Naive thymus-derived CD8-positive, alpha-beta T cell (primary cell): ENCODE data around the gene GJD3. TPM values are rescaled to one million over a fixed set of nuclear protein-coding genes. Genes with fewer than 3 reads are reported as not detected.

Experiments
- ATAC-seq, 2 donors: fragments of 150-1000 bp; cut with Tn5 transposase in 1 of 2; sonication (Bioruptor Pico), chemical (Tn5 transposase) in 1 of 2; 1 replicate in 1 of 2; 2 replicates in 1 of 2; pipeline ENCODE4 v1.10.0; 2021; ENCODE audit warnings: mild to moderate bottlenecking in 2 of 2, moderate library complexity in 2 of 2
- POLR2A ChIA-PET: fragments of 350-600 bp; sonication (Branson Sonifier 250); formaldehyde crosslinking; loops from one replicate; lab custom pipeline; 2021; ENCODE audit warnings: antibody characterized with exemption; lab: Charles Lee
- DNase-seq, 10 donors: peaks; one replicate each; pipeline versions ENCODE4 v3.0.0 to v3.0.0-alpha.2; 2020 to 2022
- H3K27ac Mint-ChIP-seq, 10 donors: one replicate each; pipeline ENCODE4 v1.8.0; 2020 to 2022; ENCODE audit warnings: mild to moderate bottlenecking in 10 of 10, mixed read lengths in 10 of 10, moderate library complexity in 4 of 10, inconsistent platforms in 1 of 10
- H3K27me3 Mint-ChIP-seq, 5 donors: one replicate each; pipeline ENCODE4 v1.8.0; 2021 to 2022; ENCODE audit warnings: mixed read lengths in 5 of 5
- H3K36me3 Mint-ChIP-seq, 3 donors: one replicate each; pipeline ENCODE4 v1.8.0; 2020 to 2022; ENCODE audit warnings: mixed read lengths in 3 of 3, mild to moderate bottlenecking in 2 of 3, inconsistent platforms in 1 of 3
- H3K4me1 Mint-ChIP-seq, 4 donors: one replicate each; pipeline ENCODE4 v1.8.0; 2021 to 2022; ENCODE audit warnings: mixed read lengths in 4 of 4
- H3K4me3 Mint-ChIP-seq, 10 donors: one replicate each; pipeline ENCODE4 v1.8.0; 2020 to 2022; ENCODE audit warnings: mild to moderate bottlenecking in 10 of 10, mixed read lengths in 10 of 10, moderate library complexity in 6 of 10, inconsistent platforms in 1 of 10
- H3K9me3 Mint-ChIP-seq, 9 donors: one replicate each; pipeline ENCODE4 v1.8.0; 2020 to 2022; ENCODE audit warnings: mixed read lengths in 9 of 9, mild to moderate bottlenecking in 3 of 9, inconsistent platforms in 1 of 9, moderate library complexity in 1 of 9
- polyA plus RNA-seq, 3 donors: library from polyadenylated mRNA; unstranded; fragments of 300-500 nt; fragmentation: Illumina TruSeq; gene quantifications; one replicate each; pipeline ENCODE4 v1.2.3, GENCODE V29; 2021
- total RNA-seq, 8 experiments: library from RNA in 2 of 8; stranded (reverse) in 2 of 8; gene quantifications; one replicate each; pipeline ENCODE4 v1.2.3 and lab custom pipeline; 2021 to 2026

GJD3 gene
- total and polyA plus RNA-seq, 5 experiments from 2014 or later: not detected

- ATAC-seq (no peak), DNase-seq (no peak)
- peak overlapping the region; percentile 64 to 88 (median 83) for H3K4me3 Mint-ChIP-seq
- POLR2A ChIA-PET: interaction anchor here (0.9 to 12.6 kb wide), 5 partner anchors 15 to 60 kb away, joined by 3 to 283 read pairs (median 6); partner anchors contain the start of gene RARA
- H3K27ac Mint-ChIP-seq: peak overlapping the region; percentile 72 to 96 (median 88)
- no peaks in the 10 kb centered on the region for H3K27me3 Mint-ChIP-seq
- peaks cover 48 to 90% (median 83%) of the 10 kb centered on the region in 4 donors for H3K4me1 Mint-ChIP-seq
- peaks cover 0 to 6% (median 0%) of the 10 kb centered on the region in 3 donors for H3K36me3 Mint-ChIP-seq
- no peaks in the 10 kb centered on the region for H3K9me3 Mint-ChIP-seq
Measured at GRCh38 chr17:40342504-40343218, 21.9 kb downstream of the GJD3 start.

- POLR2A ChIA-PET: interaction anchor here (0.9 to 12.6 kb wide), 5 partner anchors 14 to 261 kb away, joined by 3 to 283 read pairs (median 10); partner anchors contain the start of gene RARA
- peak overlapping the region; percentile 58 to 88 (median 84) for H3K4me3 Mint-ChIP-seq
- H3K4me1 Mint-ChIP-seq: peaks cover 51 to 90% (median 83%) of the 10 kb centered on the region in 4 donors
- H3K27ac Mint-ChIP-seq: peak overlapping the region in 9 of 10 donors; percentile 82 to 98 (median 96)
- no peaks in the 10 kb centered on the region for H3K27me3 Mint-ChIP-seq
- peaks cover 0 to 6% (median 0%) of the 10 kb centered on the region in 3 donors for H3K36me3 Mint-ChIP-seq
- DNase-seq: peak in 1 of 10 donors; percentile 16
- ATAC-seq: peak; percentile 0 to 6
- no peaks in the 10 kb centered on the region for H3K9me3 Mint-ChIP-seq
Measured at GRCh38 chr17:40341808-40342503, 22.6 kb downstream of the GJD3 start.

GRCh38 chr17:40340880-40341807, 23.4 kb downstream of the GJD3 start:
- POLR2A ChIA-PET: interaction anchor here (0.7 to 12.6 kb wide), 9 partner anchors 13 to 262 kb away, joined by 3 to 283 read pairs (median 3); no protein-coding TSS in a partner anchor
- Mint-ChIP-seq H3K4me3 (peak overlapping the region; percentile 71 to 89 (median 84)), H3K27ac (peak overlapping the region; percentile 80 to 98 (median 96)), H3K27me3 (no peaks in the 10 kb centered on the region), H3K4me1 (peaks cover 49 to 87% (median 81%) of the 10 kb centered on the region in 4 donors), H3K36me3 (peaks cover 0 to 6% (median 0%) of the 10 kb centered on the region in 3 donors), H3K9me3 (no peaks in the 10 kb centered on the region)
- ATAC-seq: peak; percentile 63 to 81
- DNase-seq: peak; percentile 78 to 95 (median 87)

- H3K9me3 Mint-ChIP-seq: no peaks in the 10 kb centered on the region
- DNase-seq: no peak
- peaks cover 45 to 79% (median 74%) of the 10 kb centered on the region in 4 donors for H3K4me1 Mint-ChIP-seq
- peak overlapping the region; percentile 72 to 98 (median 96) for H3K27ac Mint-ChIP-seq
- H3K36me3 Mint-ChIP-seq: peaks cover 0 to 6% (median 0%) of the 10 kb centered on the region in 3 donors
- no peak for ATAC-seq
- no peaks in the 10 kb centered on the region for H3K27me3 Mint-ChIP-seq
- H3K4me3 Mint-ChIP-seq: peak overlapping the region in 8 of 10 donors; percentile 13 to 89 (median 82)
- POLR2A ChIA-PET: interaction anchor here (0.9 to 12.6 kb wide), 4 partner anchors 11 to 22 kb away, joined by 3 to 283 read pairs (median 6); no protein-coding TSS in a partner anchor
Measured at GRCh38 chr17:40340327-40340726, 24.2 kb downstream of the GJD3 start.

- ATAC-seq (no peak), DNase-seq (no peak)
- Mint-ChIP-seq H3K36me3 (peaks cover 0 to 13% (median 0%) of the 10 kb centered on the region in 3 donors), H3K4me3 (peak overlapping the region in 7 of 10 donors; percentile 23 to 51 (median 36)), H3K9me3 (no peaks in the 10 kb centered on the region), H3K4me1 (peaks cover 43 to 79% (median 76%) of the 10 kb centered on the region in 4 donors), H3K27me3 (no peaks in the 10 kb centered on the region), H3K27ac (peak overlapping the region; percentile 77 to 98 (median 96))
- POLR2A ChIA-PET: interaction anchor here (0.6 to 12.6 kb wide), 8 partner anchors 11 to 595 kb away, joined by 3 to 283 read pairs (median 5); no protein-coding TSS in a partner anchor
Measured at GRCh38 chr17:40338941-40339649, 25.4 kb downstream of the GJD3 start.

GRCh38 chr17:40338058-40338457, 26.5 kb downstream of the GJD3 start:
- DNase-seq: no peak
- peak overlapping the region in 6 of 10 donors; percentile 10 to 56 (median 22) for H3K4me3 Mint-ChIP-seq
- H3K27ac Mint-ChIP-seq: peak overlapping the region; percentile 63 to 96 (median 83)
- H3K36me3 Mint-ChIP-seq: peaks cover 0 to 21% (median 1%) of the 10 kb centered on the region in 3 donors
- H3K9me3 Mint-ChIP-seq: no peaks in the 10 kb centered on the region
- peaks cover 39 to 78% (median 75%) of the 10 kb centered on the region in 4 donors for H3K4me1 Mint-ChIP-seq
- POLR2A ChIA-PET: interaction anchor here (1.5 to 12.6 kb wide), 3 partner anchors 10 to 27 kb away, joined by 4 to 283 read pairs (median 7); no protein-coding TSS in a partner anchor
- ATAC-seq: no peak
- H3K27me3 Mint-ChIP-seq: no peaks in the 10 kb centered on the region

GRCh38 chr17:40337351-40337750, 27.2 kb downstream of the GJD3 start:
- peak overlapping the region in 4 of 10 donors; percentile 18 to 80 (median 36) for H3K4me3 Mint-ChIP-seq
- POLR2A ChIA-PET: interaction anchor here (0.6 to 23.1 kb wide), 4 partner anchors 9 to 104 kb away, joined by 3 to 458 read pairs (median 4); partner anchors contain the start of gene RARA
- peaks cover 0 to 26% (median 1%) of the 10 kb centered on the region in 3 donors for H3K36me3 Mint-ChIP-seq
- peaks cover 38 to 79% (median 75%) of the 10 kb centered on the region in 4 donors for H3K4me1 Mint-ChIP-seq
- no peak for DNase-seq
- no peaks in the 10 kb centered on the region for H3K9me3 Mint-ChIP-seq
- ATAC-seq: no peak
- H3K27ac Mint-ChIP-seq: peak overlapping the region; percentile 63 to 96 (median 82)
- H3K27me3 Mint-ChIP-seq: no peaks in the 10 kb centered on the region

- Mint-ChIP-seq H3K4me3 (no peak overlapping the region), H3K27me3 (no peaks in the 10 kb centered on the region), H3K27ac (peak overlapping the region in 3 of 10 donors; percentile 12 to 79 (median 67)), H3K4me1 (peaks cover 41 to 86% (median 81%) of the 10 kb centered on the region in 4 donors), H3K9me3 (no peaks in the 10 kb centered on the region), H3K36me3 (peaks cover 0 to 35% (median 1%) of the 10 kb centered on the region in 3 donors)
- DNase-seq: no peak
- POLR2A ChIA-PET: interaction anchor here (14.8 to 23.1 kb wide), 2 partner anchors 8 to 23 kb away, joined by 283 to 458 read pairs; partner anchors contain the start of gene RARA
- no peak for ATAC-seq
Measured at GRCh38 chr17:40335620-40336019, 28.9 kb downstream of the GJD3 start.

GRCh38 chr17:40333781-40334448, 30.6 kb downstream of the GJD3 start:
- H3K4me1 Mint-ChIP-seq: peaks cover 36 to 88% (median 80%) of the 10 kb centered on the region in 4 donors
- ATAC-seq (no peak), DNase-seq (no peak)
- POLR2A ChIA-PET: interaction anchor here (0.6 to 23.1 kb wide), 4 partner anchors 10 to 161 kb away, joined by 3 to 458 read pairs (median 143); partner anchors contain the start of gene RARA
- peak overlapping the region in 7 of 10 donors; percentile 38 to 55 (median 46) for H3K4me3 Mint-ChIP-seq
- peak overlapping the region; percentile 66 to 90 (median 76) for H3K27ac Mint-ChIP-seq
- H3K36me3 Mint-ChIP-seq: peaks cover 0 to 31% (median 1%) of the 10 kb centered on the region in 3 donors
- no peaks in the 10 kb centered on the region for H3K27me3 Mint-ChIP-seq
- H3K9me3 Mint-ChIP-seq: no peaks in the 10 kb centered on the region
